Fibroblast of villous mesenchyme (primary cell): ENCODE results near the gene PAWR. TPM values are rescaled to one million over a fixed set of nuclear protein-coding genes. Genes with fewer than 3 reads are reported as not detected.

Experiments
- DNase-seq: peaks from one replicate; pipeline ENCODE4 v3.0.0-alpha.2; 2010; ENCODE audit warnings: low read depth
- H3K4me3 ChIP-seq: 2 replicates; pipeline ENCODE4 v1.5.1; 2011; ENCODE audit warnings: low read depth, mild to moderate bottlenecking, low read length
- total RNA-seq: library from RNA; depleted of rRNA; stranded (reverse); fragments of >200 nt; gene quantifications from 2 replicates; pipeline ENCODE4 v1.2.3, GENCODE V29; 2012
- TF ChIP-seq, protein P1 (sequence below): IDR thresholded peaks from 2 replicates; pipeline ENCODE4 v1.5.1; 2012; ENCODE audit warnings: low read depth, mild to moderate bottlenecking, low read length; ENCODE audit not compliant: insufficient read depth

PAWR gene, protein sequence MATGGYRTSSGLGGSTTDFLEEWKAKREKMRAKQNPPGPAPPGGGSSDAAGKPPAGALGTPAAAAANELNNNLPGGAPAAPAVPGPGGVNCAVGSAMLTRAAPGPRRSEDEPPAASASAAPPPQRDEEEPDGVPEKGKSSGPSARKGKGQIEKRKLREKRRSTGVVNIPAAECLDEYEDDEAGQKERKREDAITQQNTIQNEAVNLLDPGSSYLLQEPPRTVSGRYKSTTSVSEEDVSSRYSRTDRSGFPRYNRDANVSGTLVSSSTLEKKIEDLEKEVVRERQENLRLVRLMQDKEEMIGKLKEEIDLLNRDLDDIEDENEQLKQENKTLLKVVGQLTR
- 48.0 and 64.3 TPM in 2 replicates for total RNA-seq

DNA sequence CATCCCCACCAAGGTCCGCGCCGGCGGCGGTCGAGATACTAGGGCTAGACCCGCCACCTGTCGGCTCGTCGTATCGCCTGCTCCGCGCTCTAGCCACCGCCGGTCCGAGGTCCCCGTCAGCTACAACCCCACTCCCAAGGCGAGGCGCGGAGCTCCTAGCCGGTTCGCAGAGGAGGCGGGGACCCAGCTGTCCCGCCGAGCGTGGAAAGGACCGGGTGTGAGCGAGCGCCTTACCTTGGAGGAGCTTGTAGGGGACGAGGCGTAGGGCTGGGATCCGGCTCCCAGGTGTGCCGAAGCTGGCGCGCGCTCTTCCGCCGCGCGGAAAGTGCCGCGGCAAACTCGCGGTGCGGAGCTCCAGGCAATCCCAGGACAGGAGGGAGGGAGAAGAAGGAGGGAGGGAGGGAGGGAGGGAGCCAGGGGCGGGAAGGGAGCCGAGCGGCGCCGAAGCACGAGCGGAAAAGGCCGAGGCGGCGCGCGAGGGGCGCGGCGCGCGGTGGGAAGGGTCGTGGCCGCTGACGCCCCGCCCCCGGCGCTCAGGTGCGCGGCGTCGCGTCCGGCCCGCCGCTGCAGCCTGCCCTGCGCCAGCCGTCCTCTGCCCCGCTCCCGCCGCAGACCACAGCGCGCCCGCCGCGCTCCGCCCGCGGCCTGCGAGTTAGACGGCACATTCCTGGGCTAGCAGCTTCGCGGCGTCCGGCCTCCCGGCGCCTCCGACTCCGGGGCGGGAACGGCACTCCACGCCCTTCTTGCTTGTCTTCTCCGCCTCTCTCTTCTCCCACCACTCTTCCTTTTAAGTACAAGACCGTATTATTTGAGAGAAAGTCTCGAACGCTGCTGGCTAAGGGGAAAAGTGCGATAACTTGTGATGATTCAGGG is at the start of gene PAWR:
Gene PAWR (minus strand): TSS at position 327 of the 873 bp plus-strand sequence. CDS start 720 bp downstream, outside the sequence.
- peak within 1 kb of the TSS; percentile 90 for H3K4me3 ChIP-seq
- TF ChIP-seq, protein P1, sequence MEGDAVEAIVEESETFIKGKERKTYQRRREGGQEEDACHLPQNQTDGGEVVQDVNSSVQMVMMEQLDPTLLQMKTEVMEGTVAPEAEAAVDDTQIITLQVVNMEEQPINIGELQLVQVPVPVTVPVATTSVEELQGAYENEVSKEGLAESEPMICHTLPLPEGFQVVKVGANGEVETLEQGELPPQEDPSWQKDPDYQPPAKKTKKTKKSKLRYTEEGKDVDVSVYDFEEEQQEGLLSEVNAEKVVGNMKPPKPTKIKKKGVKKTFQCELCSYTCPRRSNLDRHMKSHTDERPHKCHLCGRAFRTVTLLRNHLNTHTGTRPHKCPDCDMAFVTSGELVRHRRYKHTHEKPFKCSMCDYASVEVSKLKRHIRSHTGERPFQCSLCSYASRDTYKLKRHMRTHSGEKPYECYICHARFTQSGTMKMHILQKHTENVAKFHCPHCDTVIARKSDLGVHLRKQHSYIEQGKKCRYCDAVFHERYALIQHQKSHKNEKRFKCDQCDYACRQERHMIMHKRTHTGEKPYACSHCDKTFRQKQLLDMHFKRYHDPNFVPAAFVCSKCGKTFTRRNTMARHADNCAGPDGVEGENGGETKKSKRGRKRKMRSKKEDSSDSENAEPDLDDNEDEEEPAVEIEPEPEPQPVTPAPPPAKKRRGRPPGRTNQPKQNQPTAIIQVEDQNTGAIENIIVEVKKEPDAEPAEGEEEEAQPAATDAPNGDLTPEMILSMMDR, result peak; percentile 19
- DNase-seq, result peak; percentile 85

DNA sequence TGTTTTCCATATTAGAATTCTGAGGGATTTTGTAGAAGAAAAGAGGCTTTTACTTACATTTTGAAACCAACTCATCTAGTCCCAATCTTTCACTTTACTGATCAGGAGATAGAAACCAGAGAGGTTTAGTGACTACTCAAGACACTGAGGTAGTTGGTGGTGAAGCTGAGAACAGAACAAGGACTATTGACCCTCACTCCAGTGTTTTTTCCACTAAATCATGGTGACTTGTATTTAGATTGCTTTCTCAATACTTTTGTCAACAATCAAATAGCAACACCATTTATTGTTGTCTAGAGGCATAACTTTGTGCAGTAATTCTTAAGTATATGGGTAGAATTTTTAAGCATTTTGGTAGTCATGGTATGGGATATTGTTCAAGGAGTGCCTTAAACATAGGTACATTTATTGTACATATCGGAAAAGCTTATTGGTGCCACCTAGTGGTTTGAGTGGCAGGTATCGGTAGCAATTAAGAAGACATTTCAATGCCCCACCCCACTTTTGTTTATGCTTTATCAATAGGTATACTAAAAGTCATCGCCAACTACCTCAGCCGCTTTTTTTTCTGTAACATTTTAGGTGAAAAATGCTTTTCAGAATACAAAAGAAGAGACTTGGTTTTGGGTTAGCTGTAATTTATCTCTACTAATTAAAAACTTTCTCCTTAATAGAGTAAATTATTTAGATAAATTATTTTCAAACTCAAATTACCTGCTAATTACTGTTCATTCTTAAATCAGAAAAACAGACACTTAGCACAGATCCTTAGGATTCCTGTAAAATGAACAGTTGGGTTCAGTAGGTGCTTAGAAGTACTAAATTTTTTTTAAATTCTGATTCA is 47.3 kb upstream of the PAWR start:
- DNase-seq, result peak; percentile 68
- no peak overlapping the region for H3K4me3 ChIP-seq
- TF ChIP-seq, protein P1, result peak; percentile 60

DNA sequence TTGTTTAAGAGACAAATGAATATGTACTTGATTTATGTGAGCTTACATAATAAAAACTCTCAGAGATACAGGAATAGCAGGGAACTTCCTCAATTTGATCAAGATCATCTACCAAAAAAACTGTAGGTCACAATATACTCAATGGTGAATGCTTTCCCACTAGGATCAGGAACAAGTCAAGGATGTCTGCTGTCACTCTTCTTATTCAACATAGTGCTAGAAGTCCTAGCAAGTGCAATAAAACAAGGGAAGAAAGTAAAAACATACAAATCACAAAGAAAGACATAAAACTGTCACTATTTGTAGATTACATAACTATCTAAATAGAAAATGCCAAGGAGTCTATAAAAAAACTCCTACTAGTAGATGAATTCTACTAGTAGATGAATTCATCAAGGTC is 41.9 kb upstream of the PAWR start:
- H3K4me3 ChIP-seq, result no peak overlapping the region
- TF ChIP-seq, protein P1, result no peak
- no peak for DNase-seq

DNA sequence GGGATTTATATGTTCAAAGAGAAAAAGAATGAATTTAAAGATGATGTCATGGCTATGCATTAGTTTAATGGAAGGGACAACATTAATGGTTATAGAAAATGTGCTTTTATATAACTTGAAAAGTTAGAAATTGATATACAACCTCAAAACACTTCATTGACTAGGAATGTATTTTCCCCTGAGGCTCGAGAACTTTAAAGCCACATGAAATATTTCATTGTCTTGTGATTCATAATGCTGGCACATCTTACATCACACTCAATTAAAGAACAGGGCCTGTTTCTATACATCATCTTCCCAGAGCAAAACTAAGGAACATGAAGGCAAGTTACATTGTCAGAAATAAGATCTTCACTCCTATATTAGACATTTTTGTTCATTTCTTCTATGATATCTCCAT is 35.2 kb upstream of the PAWR start:
- no peak overlapping the region for H3K4me3 ChIP-seq
- TF ChIP-seq, protein P1, result no peak
- peak; percentile 52 for DNase-seq

DNA sequence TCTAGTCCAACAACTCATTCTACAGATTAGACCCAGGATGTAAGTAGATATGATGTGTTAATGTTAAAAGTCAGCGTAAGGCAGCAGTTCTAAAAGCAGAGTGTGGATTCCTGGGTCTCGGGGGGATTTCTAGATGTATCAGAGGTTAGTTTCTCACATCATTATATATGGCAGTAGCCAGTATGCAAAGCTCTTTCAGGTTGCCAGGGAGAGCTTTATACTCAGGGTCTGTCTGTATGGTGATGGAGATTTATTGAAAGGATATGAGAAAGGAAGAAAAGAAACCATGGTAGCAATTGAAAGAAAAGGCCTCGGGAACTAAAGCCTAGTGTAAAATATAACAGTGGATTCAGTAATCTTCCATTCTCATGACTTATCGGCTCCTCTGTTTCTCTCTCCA is 26.2 kb upstream of the PAWR start:
- TF ChIP-seq, protein P1, result no peak
- H3K4me3 ChIP-seq, result no peak overlapping the region

DNA sequence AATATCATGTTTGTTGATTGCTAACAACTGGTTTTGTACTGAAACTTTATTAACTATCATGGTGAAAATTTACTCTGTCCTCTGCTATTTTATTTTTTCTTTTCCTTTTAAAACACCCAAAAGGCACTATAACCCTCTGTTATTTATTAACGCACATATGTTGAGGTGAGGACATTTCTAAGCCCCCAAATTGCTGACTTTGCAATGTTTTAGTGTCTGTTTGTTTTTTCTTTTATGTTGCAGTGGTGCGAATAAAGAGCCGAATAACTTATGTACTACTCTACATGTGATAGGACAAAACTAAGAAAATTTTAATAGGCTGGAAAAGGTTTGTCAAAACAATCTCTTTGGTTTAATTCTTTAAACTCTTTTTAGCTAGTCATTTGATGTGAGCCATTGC is 24.5 kb upstream of the PAWR start:
- no peak for DNase-seq
- TF ChIP-seq, protein P1, result no peak
- no peak overlapping the region for H3K4me3 ChIP-seq

More for the DNA sequence above, 26.2 kb upstream of the PAWR start:
- DNase-seq, result no peak
